ENCODE data around the gene ADGRG3.

DNA sequence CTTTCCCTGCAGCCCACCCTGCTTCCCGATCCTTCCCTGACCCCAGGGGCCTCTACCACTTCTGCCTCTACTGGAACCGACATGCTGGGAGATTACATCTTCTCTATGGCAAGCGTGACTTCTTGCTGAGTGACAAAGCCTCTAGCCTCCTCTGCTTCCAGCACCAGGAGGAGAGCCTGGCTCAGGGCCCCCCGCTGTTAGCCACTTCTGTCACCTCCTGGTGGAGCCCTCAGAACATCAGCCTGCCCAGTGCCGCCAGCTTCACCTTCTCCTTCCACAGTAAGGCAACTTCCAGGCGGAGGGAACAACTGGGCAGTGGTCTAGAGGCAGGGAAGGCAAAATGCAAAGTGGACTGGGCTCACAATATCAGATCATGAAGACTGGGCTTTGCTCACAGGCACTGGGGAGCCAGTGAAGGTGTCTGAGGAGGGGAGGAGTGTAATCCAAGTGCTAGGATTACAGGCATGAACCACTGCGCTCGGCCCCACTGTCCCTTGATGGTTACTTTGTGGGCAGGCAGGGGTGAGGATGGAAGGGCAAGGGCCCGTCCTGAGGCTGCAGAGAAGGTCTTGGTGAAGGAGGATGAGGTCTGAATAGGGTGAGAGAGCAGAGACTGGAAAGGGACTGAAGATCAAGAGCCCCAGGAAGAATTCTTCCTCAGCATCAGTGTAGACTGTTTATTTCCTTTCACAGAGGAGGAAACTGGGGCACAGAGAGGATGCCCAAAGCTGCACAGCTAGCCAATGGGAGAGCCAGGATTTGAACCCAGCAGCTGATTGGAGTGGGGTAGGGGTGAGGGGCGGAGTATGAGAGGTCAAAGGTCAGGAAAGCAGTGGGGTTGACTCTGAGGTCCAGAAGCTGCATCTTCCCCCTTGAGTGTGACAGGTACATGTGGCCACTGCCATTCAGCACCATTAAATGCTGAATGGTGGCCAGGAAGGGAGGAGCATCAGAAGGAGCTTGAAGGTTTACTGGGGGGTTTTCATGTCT is 16.5 kb upstream of the ADGRG3 start:
- TF ChIP-seq, protein P1, sequence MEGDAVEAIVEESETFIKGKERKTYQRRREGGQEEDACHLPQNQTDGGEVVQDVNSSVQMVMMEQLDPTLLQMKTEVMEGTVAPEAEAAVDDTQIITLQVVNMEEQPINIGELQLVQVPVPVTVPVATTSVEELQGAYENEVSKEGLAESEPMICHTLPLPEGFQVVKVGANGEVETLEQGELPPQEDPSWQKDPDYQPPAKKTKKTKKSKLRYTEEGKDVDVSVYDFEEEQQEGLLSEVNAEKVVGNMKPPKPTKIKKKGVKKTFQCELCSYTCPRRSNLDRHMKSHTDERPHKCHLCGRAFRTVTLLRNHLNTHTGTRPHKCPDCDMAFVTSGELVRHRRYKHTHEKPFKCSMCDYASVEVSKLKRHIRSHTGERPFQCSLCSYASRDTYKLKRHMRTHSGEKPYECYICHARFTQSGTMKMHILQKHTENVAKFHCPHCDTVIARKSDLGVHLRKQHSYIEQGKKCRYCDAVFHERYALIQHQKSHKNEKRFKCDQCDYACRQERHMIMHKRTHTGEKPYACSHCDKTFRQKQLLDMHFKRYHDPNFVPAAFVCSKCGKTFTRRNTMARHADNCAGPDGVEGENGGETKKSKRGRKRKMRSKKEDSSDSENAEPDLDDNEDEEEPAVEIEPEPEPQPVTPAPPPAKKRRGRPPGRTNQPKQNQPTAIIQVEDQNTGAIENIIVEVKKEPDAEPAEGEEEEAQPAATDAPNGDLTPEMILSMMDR (IDR thresholded peaks at IDR 0.05) = no peak
- TF ChIP-seq POLR2A (IDR thresholded peaks at IDR 0.05) = no peak

All from suprapubic skin (tissue), 3 donors.